Testis (tissue), 2 donors: ENCODE data around the gene C3orf22.

Source experiments
- CTCF ChIP-seq, 3 experiments: fragments of 450-650 bp in 2 of 3; fragments of 200-600 bp in 1 of 3; sonication (generic) in 1 of 3; IDR thresholded peaks; one replicate each; pipeline ENCODE4 v1.5.1; 2016 to 2019; ENCODE audit warnings: antibody characterized with exemption in 3 of 3, mild to moderate bottlenecking in 2 of 3, moderate library complexity in 1 of 3
- POLR2A ChIP-seq: fragments of 450-650 bp; IDR thresholded peaks from one replicate; pipeline ENCODE4 v1.6.1; 2017; ENCODE audit warnings: antibody characterized with exemption, mild to moderate bottlenecking, moderate library complexity

GRCh38 chr3:126511291-126511690 is 47.4 kb downstream of the C3orf22 start:
- TF ChIP-seq CTCF (IDR thresholded peaks at IDR 0.05) (no peak), POLR2A (no peak)
